Cerebellar cortex (tissue), 1 donor: ENCODE results near the gene RC3H2.

Source experiments
- DNase-seq: peaks from one replicate; pipeline ENCODE4 v3.0.0-alpha.2; 2015; ENCODE audit warnings: low spot score

Gene RC3H2

GRCh38 chr9:122800066-122801060 is 104.8 kb downstream of the RC3H2 start, which contains the start of gene OR1K1:
Gene OR1K1, plus strand, starts transcription at chr9:122800123. Its CDS starts 0 bp downstream, at chr9:122800123.
- no peak for DNase-seq

DNA sequence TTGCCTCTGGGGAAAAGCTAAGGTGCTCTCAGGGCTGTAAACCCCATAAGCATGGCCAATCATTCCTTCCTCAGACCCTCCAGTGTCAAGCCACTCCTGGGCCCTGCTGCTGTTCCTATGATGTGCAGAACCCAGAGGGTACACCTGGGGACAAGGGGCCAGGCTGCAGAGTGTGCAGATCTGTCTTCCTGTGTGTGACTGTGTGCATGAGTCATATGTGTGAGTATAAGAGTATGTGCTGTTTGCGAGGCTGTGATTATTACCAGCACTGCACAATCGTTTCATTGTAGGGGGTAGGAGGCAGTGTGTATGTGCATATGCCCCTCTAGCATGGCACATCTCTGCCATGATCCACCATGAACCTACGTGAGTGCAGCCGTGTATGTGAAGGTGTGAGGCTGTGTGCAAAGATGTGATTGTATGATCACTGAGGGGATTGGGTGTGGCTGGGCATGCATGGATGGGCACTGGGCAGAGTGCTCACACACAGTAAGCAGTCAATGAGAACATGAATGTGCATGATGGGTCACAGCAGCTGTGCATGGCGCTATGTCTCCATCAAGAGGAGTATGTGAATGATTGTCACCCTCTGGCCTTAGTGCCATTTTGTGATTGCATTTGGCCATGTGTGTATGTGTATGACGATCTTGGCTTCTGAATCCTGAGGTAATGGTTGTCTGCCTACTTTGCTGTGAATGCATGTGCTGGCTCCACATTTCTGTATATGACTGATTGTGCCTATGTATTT is 107.7 kb downstream of the RC3H2 start:
- DNase-seq = no peak
